ENCODE results near the gene NFIB. TPM values are rescaled to one million over a fixed set of nuclear protein-coding genes. Genes with fewer than 3 reads are reported as not detected.

The NFIB gene
- total RNA-seq, 1 experiment from 2014 or later: 14.3 TPM

DNA sequence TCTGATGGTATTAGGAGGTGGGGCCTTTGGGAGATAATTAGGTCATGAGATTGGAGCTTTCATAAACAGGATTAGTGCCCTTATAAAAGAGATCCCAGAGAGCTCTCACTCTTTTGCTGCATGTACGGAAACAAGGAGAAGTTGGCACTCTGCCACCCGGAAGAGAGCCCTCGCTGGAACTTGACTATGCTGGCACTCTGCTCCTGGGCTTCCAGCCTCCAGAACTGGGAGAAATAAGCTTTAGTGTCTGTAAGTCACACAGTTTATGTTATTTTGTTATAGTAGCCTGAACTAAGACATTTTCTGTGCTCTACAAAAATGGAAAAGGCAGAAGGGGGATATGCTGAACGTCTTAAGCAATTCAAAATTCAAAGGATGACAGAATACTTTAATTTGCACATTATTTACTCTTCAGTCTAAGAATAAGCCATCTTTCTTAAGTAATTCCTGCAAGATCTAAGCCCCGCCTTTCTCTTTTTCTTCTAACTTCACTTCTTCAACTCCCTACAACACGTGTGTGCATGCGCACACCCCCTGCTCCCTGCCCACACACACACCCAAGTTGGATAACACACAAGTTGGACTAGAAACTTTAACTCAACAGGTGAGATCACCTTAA, 17.3 kb downstream of the NFIB start:
- Histone ChIP-seq H3T11ph (ENCODE audit: low read length) (no peak overlapping the region), H3K79me1 (ENCODE audit: insufficient read depth, low read depth, low read length, poor library complexity, severe bottlenecking) (no peaks in the 10 kb centered on the region), H3K4ac (ENCODE audit: low read depth, low read length) (no peak overlapping the region), H3K23ac (ENCODE audit: insufficient read length, low read depth, low read length) (no peak overlapping the region), H2BK120ac (ENCODE audit: low read depth, low read length, poor library complexity, severe bottlenecking) (no peak overlapping the region), H3K23me2 (ENCODE audit: insufficient read length, low read depth, low read length, poor library complexity, severe bottlenecking) (no peaks in the 10 kb centered on the region), H2AFZ (ENCODE audit: low read length) (no peak overlapping the region), H2AK5ac (ENCODE audit: insufficient read length, low read length) (no peak overlapping the region), H3K9ac (ENCODE audit: extremely low read depth, insufficient read length, low read length) (no peak overlapping the region), H4K5ac (ENCODE audit: insufficient read length, low read depth, low read length) (no peak overlapping the region), H2BK20ac (ENCODE audit: low read depth, low read length, poor library complexity, severe bottlenecking) (no peak overlapping the region), H3K79me2 (ENCODE audit: insufficient read depth, low read length) (no peaks in the 10 kb centered on the region), H4K8ac (replicated peaks; ENCODE audit: insufficient read length, low read depth, low read length) (no peak overlapping the region), H4K20me1 (ENCODE audit: control insufficient read depth, insufficient read depth, insufficient read length) (no peaks in the 10 kb centered on the region), H3K4me2 (ENCODE audit: insufficient read depth, insufficient read length, low read length) (no peak overlapping the region), H2BK5ac (ENCODE audit: insufficient read length, low read length) (no peak overlapping the region), H2BK12ac (ENCODE audit: insufficient read length, low read depth, low read length) (no peak overlapping the region), H2BK15ac (ENCODE audit: low read depth, low read length) (no peak overlapping the region), H3K27ac (ENCODE audit: insufficient read length, low read depth, low read length) (no peak overlapping the region), H3K9me3 (ENCODE audit: control insufficient read depth, low read depth, low read length) (no peaks in the 10 kb centered on the region), H3K56ac (ENCODE audit: insufficient read length, low read depth, low read length) (no peak overlapping the region), H4K91ac (ENCODE audit: insufficient read length, low read depth, low read length) (no peak overlapping the region), H3K18ac (ENCODE audit: insufficient read length, low read depth, low read length) (no peak overlapping the region), H3K4me1 (ENCODE audit: insufficient read depth, low read length) (peaks cover 5% of the 10 kb centered on the region; the same call in 1 of the 2 replicates), H3K14ac (ENCODE audit: insufficient read depth, low read length) (no peak overlapping the region), H3K27me3 (ENCODE audit: insufficient read depth, low read length) (no peaks in the 10 kb centered on the region)
- DNase-seq: no peak
- no CpG with 5 or more reads among the region's 7 CpGs for WGBS (ENCODE audit: extremely low coverage, insufficient read length, low lambda C conversion rate)
- TF ChIP-seq, protein P1, sequence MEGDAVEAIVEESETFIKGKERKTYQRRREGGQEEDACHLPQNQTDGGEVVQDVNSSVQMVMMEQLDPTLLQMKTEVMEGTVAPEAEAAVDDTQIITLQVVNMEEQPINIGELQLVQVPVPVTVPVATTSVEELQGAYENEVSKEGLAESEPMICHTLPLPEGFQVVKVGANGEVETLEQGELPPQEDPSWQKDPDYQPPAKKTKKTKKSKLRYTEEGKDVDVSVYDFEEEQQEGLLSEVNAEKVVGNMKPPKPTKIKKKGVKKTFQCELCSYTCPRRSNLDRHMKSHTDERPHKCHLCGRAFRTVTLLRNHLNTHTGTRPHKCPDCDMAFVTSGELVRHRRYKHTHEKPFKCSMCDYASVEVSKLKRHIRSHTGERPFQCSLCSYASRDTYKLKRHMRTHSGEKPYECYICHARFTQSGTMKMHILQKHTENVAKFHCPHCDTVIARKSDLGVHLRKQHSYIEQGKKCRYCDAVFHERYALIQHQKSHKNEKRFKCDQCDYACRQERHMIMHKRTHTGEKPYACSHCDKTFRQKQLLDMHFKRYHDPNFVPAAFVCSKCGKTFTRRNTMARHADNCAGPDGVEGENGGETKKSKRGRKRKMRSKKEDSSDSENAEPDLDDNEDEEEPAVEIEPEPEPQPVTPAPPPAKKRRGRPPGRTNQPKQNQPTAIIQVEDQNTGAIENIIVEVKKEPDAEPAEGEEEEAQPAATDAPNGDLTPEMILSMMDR (conservative IDR thresholded peaks at IDR 0.05): no peak
- Mint-ChIP-seq H3K4me3 (no peak overlapping the region), H3K4me1 (peaks cover 11 to 14% of the 10 kb centered on the region in 2 experiments), H3K9me3 (no peaks in the 10 kb centered on the region), H3K36me3 (ENCODE audit: insufficient read depth in 1 of 3, low read depth in 3 of 3) (peaks cover 0 to 4% (median 0%) of the 10 kb centered on the region in 3 experiments; a peak in 2 of 7 replicates), H3K27me3 (ENCODE audit: low read depth) (no peaks in the 10 kb centered on the region), H3K27ac (peak overlapping the region in 1 of 3 experiments; percentile 41; a peak in 1 of 7 replicates)

Measured in H9 (cell line).